Ectodermal cell (in vitro differentiated cells): ENCODE results near the gene PRMT9. TPM values are rescaled to one million over a fixed set of nuclear protein-coding genes. Genes with fewer than 3 reads are reported as not detected.

Experiments used
- H3K27ac ChIP-seq: 2 replicates; pipeline ENCODE4 v1.7.0; 2013; ENCODE audit warnings: mild to moderate bottlenecking, low read depth, low read length; ENCODE audit not compliant: insufficient read depth, poor library complexity, severe bottlenecking
- H3K27me3 ChIP-seq: 2 replicates; pipeline ENCODE4 v1.7.0; 2013; ENCODE audit warnings: mild to moderate bottlenecking, low read length; ENCODE audit not compliant: insufficient read depth, control insufficient read depth, poor library complexity, severe bottlenecking
- H3K36me3 ChIP-seq: one replicate; pipeline ENCODE4 v1.7.0; 2013; ENCODE audit warnings: low read length; ENCODE audit not compliant: control insufficient read depth, insufficient read depth
- H3K4me1 ChIP-seq: one replicate; pipeline ENCODE4 v1.7.0; 2013; ENCODE audit warnings: low read length; ENCODE audit not compliant: control insufficient read depth, insufficient read depth
- H3K4me3 ChIP-seq: 2 replicates; pipeline ENCODE4 v1.7.0; 2013; ENCODE audit warnings: low read depth, low read length, control low read depth; ENCODE audit not compliant: insufficient read depth
- H3K9me3 ChIP-seq: 2 replicates; pipeline ENCODE4 v1.7.0; 2013; ENCODE audit warnings: mild to moderate bottlenecking, low read length, moderate library complexity; ENCODE audit not compliant: control insufficient read depth
- WGBS, 2 experiments: methylation state at CpG; one replicate each; pipeline ENCODE4 v1.1.7; 2013; ENCODE audit warnings: missing lambda C conversion rate in 2 of 2; 5-methylcytosine and 5-hydroxymethylcytosine counted together
- polyA plus RNA-seq, 4 experiments: library from polyadenylated mRNA; stranded (reverse); fragments of 50-300 nt; gene quantifications; one replicate each; pipeline ENCODE4 v1.2.3, GENCODE V29; 2013

PRMT9 gene
- polyA plus RNA-seq (2013, experiment 1 of 4), result 13.5 TPM
- 12.6 TPM for polyA plus RNA-seq (2013, experiment 2 of 4)
- 8.6 TPM for polyA plus RNA-seq (2013, experiment 3 of 4)
- 9.5 TPM for polyA plus RNA-seq (2013, experiment 4 of 4)

- peak within 1 kb of the TSS; percentile 90 for H3K4me3 ChIP-seq
- H3K4me1 ChIP-seq, result no peaks in the 10 kb centered on the region
- no peaks in the 10 kb centered on the region for H3K27me3 ChIP-seq
- H3K36me3 ChIP-seq, result no peaks in the 10 kb centered on the region
- peak within 1 kb of the TSS; percentile 89 for H3K27ac ChIP-seq
- H3K9me3 ChIP-seq, result no peaks in the 10 kb centered on the region
- WGBS, 2 experiments, result 2% methylated on average over 67 to 69 of the region's 69 CpGs
Observed at GRCh38 chr4:147683717-147684700, at the start of gene PRMT9. PRMT9 (minus strand) TSS chr4:147684163; CDS start chr4:147683987, 176 bp downstream.

DNA sequence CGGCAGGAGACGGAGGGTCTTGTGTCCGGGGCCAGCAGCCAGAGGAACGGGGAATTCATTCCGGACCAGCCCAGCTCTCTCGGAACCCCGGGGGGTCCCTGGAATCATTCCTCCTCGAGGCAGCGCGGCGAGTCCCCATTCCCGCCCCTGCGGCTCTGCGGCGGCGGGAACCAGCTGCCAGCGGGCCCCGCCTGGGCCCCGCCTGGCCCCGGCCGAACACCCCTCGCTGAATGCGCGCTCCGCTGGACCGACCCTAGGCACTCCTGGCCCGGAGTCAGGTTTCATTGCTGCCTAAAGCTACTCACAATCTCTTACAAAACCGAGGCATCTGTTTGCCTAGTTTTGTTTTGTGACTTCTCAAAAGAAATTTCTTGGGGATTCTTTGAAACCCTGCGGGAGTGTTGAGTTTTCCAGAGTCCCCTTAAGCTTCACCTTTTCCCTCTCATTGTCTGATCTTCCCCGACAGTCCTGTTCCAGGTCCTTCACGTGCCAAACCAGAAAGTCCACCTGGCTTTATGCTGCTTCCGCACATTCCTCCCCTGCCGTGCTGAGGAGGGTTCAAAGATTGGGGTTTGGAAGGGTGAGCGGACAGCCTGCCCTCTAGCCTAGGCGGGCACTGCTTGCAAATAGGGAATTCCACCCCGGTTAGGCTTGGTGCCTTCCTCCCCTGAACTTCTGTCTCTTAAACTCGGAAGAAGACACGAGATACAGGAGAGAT is 48.7 kb upstream of the PRMT9 start:
- Histone ChIP-seq H3K27ac (no peak overlapping the region), H3K9me3 (no peaks in the 10 kb centered on the region), H3K36me3 (no peaks in the 10 kb centered on the region), H3K4me3 (peak overlapping the region; percentile 53), H3K4me1 (peaks cover 22% of the 10 kb centered on the region), H3K27me3 (peaks cover 95% of the 10 kb centered on the region)
- WGBS, 2 experiments, result 1 to 2% methylated on average over 38 of the region's 38 CpGs

GRCh38 chr4:147731580-147732517 is 47.9 kb upstream of the PRMT9 start, which contains the start of gene ARHGAP10:
ARHGAP10 (plus strand) TSS chr4:147732088; CDS start chr4:147732302, 214 bp downstream.
- Histone ChIP-seq H3K4me3 (peak within 1 kb of the TSS; percentile 53), H3K9me3 (no peaks in the 10 kb centered on the region), H3K27me3 (peaks cover 100% of the 10 kb centered on the region), H3K4me1 (peaks cover 22% of the 10 kb centered on the region), H3K36me3 (no peaks in the 10 kb centered on the region), H3K27ac (peak within 1 kb of the TSS; percentile 3)
- WGBS, 2 experiments, result 0% methylated on average over 106 of the region's 106 CpGs

DNA sequence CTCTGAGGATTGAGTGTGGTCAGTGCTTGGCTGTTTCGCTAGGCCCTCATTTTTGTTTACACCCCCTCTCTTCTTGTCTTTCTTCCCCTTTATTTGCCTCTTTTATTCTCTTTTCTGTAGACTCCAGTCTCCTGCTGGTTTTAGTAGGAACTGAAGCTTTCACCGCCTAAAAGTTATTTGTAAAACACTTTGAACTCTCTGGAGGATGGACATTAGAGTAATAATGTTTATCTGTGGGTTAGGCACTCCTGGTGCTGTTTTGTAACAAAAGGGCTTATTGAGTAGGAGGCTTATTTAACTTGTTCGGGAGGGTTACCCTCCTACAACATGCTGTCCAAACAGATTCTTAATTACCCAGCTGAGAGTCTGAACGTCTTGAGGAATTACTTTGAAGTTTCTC is 46.4 kb upstream of the PRMT9 start:
- no peaks in the 10 kb centered on the region for H3K9me3 ChIP-seq
- 0 to 3% methylated on average over 2 to 4 of the region's 4 CpGs for WGBS, 2 experiments
- no peak overlapping the region for H3K27ac ChIP-seq
- H3K36me3 ChIP-seq, result no peaks in the 10 kb centered on the region
- H3K4me1 ChIP-seq, result peaks cover 19% of the 10 kb centered on the region
- H3K27me3 ChIP-seq, result peaks cover 100% of the 10 kb centered on the region
- no peak overlapping the region for H3K4me3 ChIP-seq

GRCh38 chr4:147727476-147728028 is 43.6 kb upstream of the PRMT9 start:
- H3K27me3 ChIP-seq, result peaks cover 94% of the 10 kb centered on the region
- WGBS, 2 experiments, result 95% methylated on average over 2 of the region's 2 CpGs
- no peaks in the 10 kb centered on the region for H3K9me3 ChIP-seq
- peaks cover 10% of the 10 kb centered on the region for H3K4me1 ChIP-seq
- H3K27ac ChIP-seq, result no peak overlapping the region
- H3K4me3 ChIP-seq, result no peak overlapping the region
- H3K36me3 ChIP-seq, result no peaks in the 10 kb centered on the region

DNA sequence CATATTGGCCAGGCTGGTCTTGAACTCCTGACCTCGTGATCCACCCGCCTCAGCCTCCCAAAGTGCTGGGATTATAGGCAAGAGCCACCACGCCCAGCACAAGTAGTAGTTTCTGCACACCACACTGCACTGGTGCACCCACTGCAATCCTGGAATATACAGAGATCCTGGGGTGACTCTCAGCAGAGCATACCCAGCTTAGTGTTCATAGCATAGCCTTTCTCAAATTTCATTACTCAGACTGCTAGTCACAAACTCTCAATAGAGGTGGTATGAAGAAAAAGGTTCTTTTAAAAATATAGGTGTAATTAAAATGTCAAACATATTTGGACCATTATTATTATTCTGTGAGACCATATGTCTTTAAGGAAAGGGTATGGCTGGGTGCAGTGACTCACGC is 41.7 kb upstream of the PRMT9 start:
- Histone ChIP-seq H3K27ac (no peak overlapping the region), H3K27me3 (peaks cover 94% of the 10 kb centered on the region), H3K4me3 (no peak overlapping the region), H3K36me3 (no peaks in the 10 kb centered on the region), H3K9me3 (no peaks in the 10 kb centered on the region), H3K4me1 (peaks cover 2% of the 10 kb centered on the region)
- 90% methylated on average over 4 of the region's 4 CpGs for WGBS, 2 experiments

DNA sequence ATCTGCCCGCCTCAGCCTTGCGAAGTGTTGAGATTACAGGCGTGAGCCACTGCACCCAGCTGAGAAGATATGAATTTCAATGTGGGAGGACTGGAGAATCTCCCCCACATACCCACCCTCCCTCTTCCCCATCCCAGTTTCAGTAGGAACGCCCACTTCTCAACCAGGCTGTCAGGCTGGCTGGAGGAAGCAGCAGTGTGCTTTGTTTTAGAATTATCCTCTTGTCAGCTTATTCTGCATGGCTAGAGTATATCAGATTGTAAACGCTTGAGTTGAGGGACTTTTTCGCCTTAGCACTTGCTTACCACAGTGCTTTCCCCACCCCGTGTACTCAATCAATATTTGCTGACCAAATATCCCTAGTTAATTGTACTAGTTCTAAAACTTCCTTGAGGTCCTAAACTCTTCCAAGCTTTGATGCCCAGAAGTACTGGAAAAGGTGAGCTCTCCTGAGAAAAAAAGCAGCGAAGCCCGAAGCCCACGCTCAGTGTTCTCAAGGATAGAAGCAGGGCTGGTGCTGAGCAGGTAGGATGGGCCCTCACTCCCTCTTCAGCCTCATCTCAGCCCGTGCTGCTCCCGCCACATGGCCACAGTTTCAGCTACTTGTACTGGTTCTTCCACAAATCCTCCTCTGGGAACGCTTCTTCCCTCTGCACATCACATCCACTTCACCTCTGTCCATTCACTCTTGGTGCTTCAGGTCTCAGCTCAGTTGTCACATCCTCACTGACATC is 40.7 kb upstream of the PRMT9 start:
- Histone ChIP-seq H3K36me3 (no peaks in the 10 kb centered on the region), H3K27ac (no peak overlapping the region), H3K4me1 (no peaks in the 10 kb centered on the region), H3K27me3 (peaks cover 91% of the 10 kb centered on the region), H3K4me3 (no peak overlapping the region), H3K9me3 (no peaks in the 10 kb centered on the region)
- 77 to 80% methylated on average over 13 of the region's 13 CpGs for WGBS, 2 experiments

DNA sequence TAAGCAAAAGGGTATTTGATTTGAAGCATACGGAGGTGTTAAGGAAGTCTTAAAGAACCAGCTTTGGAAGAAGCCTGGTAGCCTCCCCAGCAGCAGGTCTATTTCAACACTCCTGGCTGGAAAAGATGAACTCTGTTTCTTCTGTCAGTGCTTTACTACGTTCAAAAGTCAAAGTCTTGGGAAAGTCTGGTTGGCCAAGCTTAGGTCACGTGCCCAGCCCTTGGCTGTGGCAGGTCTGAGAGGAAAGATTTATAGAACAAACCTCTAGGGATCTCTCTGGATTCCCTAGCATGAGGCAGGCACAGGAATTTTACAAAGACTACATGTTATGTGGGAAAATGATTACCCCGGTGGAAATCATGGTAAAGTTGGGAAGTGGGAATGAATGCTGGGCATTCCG is 39.4 kb upstream of the PRMT9 start:
- Histone ChIP-seq H3K9me3 (no peaks in the 10 kb centered on the region), H3K27me3 (peaks cover 88% of the 10 kb centered on the region), H3K27ac (no peak overlapping the region), H3K4me3 (no peak overlapping the region), H3K36me3 (no peaks in the 10 kb centered on the region), H3K4me1 (no peaks in the 10 kb centered on the region)
- WGBS, 2 experiments, result 93% methylated on average over 5 of the region's 5 CpGs

DNA sequence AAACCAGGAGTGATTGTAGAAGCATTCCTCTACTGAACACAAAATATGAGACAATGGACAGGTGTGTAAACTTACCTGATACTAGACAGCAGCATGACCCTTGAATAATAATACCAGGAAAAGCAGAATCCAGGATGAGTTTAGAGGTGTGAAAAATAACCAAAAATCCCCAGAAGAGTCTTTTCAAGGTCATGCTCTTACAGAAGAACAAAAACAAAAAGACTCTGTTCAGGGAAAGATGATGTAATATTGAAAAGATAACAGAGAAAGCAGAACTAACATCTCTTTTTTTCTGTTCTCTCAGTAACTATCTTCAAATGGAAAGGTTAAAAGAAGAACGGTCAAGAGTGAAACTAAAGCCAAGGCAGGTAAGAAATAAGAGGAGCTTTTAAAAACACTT is 33.9 kb upstream of the PRMT9 start:
- peaks cover 53% of the 10 kb centered on the region for H3K27me3 ChIP-seq
- H3K36me3 ChIP-seq, result no peaks in the 10 kb centered on the region
- H3K27ac ChIP-seq, result no peak overlapping the region
- no peaks in the 10 kb centered on the region for H3K4me1 ChIP-seq
- WGBS, 2 experiments, result 100% methylated on average over 1 of the region's 1 CpG; no CpG with 5 or more reads in 1 of the 2 experiments
- no peaks in the 10 kb centered on the region for H3K9me3 ChIP-seq
- H3K4me3 ChIP-seq, result no peak overlapping the region
